DMS114 treated with DMSO at 0.1 percent for 48 hours (cell line): Measurements from ENCODE around the gene ADGB.
"Not testable (repeated sequence)": the region's sequence is repeated elsewhere in the genome, so short reads cannot be mapped to it uniquely, and the experiment has no call there.

Experiments used
- DNase-seq: peaks from one replicate; lab custom pipeline; 2025; ENCODE audit not compliant: unreplicated experiment; lab: John Stamatoyannopoulos, UW

ADGB gene

GRCh38 chr6:146814148-146814750, 215.5 kb downstream of the ADGB start:
- no peak for DNase-seq

- not testable (repeated sequence) for DNase-seq
Observed at GRCh38 chr6:146815511-146816462, 217.0 kb downstream of the ADGB start.

GRCh38 chr6:146819596-146820320, 221.0 kb downstream of the ADGB start:
- DNase-seq: no peak

- no peak for DNase-seq
Observed at GRCh38 chr6:146827216-146827928, 228.6 kb downstream of the ADGB start.

GRCh38 chr6:146829792-146830565, 231.2 kb downstream of the ADGB start:
- no peak for DNase-seq

GRCh38 chr6:146833157-146833556, 234.4 kb downstream of the ADGB start:
- DNase-seq: no peak

GRCh38 chr6:146840216-146840615, 241.4 kb downstream of the ADGB start:
- DNase-seq: no peak

GRCh38 chr6:146840641-146841040, 241.9 kb downstream of the ADGB start:
- DNase-seq: no peak

GRCh38 chr6:146847426-146847825, 248.7 kb downstream of the ADGB start:
- DNase-seq: no peak

- DNase-seq: no peak
Observed at GRCh38 chr6:146850238-146850896, 251.6 kb downstream of the ADGB start.

- DNase-seq: no peak
Observed at GRCh38 chr6:146850981-146851380, 252.2 kb downstream of the ADGB start.

- no peak for DNase-seq
Observed at GRCh38 chr6:146851837-146852236, 253.1 kb downstream of the ADGB start.

- DNase-seq: not testable (repeated sequence)
Observed at GRCh38 chr6:146854521-146855255, 255.9 kb downstream of the ADGB start.

- no peak for DNase-seq
Observed at GRCh38 chr6:146855889-146856288, 257.1 kb downstream of the ADGB start.

GRCh38 chr6:146856296-146856695, 257.5 kb downstream of the ADGB start:
- no peak for DNase-seq

- DNase-seq: peak; percentile 40
Observed at GRCh38 chr6:146857180-146857979, 258.6 kb downstream of the ADGB start.

GRCh38 chr6:146857980-146858347, 259.2 kb downstream of the ADGB start:
- DNase-seq: no peak

- no peak for DNase-seq
Observed at GRCh38 chr6:146859206-146859605, 260.4 kb downstream of the ADGB start.
